Measurements from ENCODE around the gene MPZL3. TPM values are rescaled to one million over a fixed set of nuclear protein-coding genes. Genes with fewer than 3 reads are reported as not detected.

MPZL3 gene
- total RNA-seq, 1 donor from 2014 or later = 1.6 TPM

- H3K36me3 Mint-ChIP-seq (ENCODE audit: low read depth) = no peaks in the 10 kb centered on the region
- H3K27ac Mint-ChIP-seq (ENCODE audit: unreplicated experiment) = no peak overlapping the region
- no peak for TF ChIP-seq CTCF (IDR thresholded peaks at IDR 0.05)
- no peak overlapping the region for H3K4me3 Mint-ChIP-seq (ENCODE audit: unreplicated experiment)
- no peak for DNase-seq (ENCODE audit: low spot score)
- H3K4me1 Mint-ChIP-seq (ENCODE audit: low read depth) = peaks cover under 1% of the 10 kb centered on the region
- H3K9me3 Mint-ChIP-seq (ENCODE audit: low read depth) = no peaks in the 10 kb centered on the region
- H3K27me3 Mint-ChIP-seq (ENCODE audit: low read depth) = peaks cover 65% of the 10 kb centered on the region
Observed at GRCh38 chr11:118259138-118259537, 7.0 kb upstream of the MPZL3 start.

GRCh38 chr11:118258410-118258809 is 6.2 kb upstream of the MPZL3 start:
- H3K36me3 Mint-ChIP-seq (ENCODE audit: low read depth) = no peaks in the 10 kb centered on the region
- no peak overlapping the region for H3K4me3 Mint-ChIP-seq (ENCODE audit: unreplicated experiment)
- DNase-seq (ENCODE audit: low spot score) = no peak
- no peaks in the 10 kb centered on the region for H3K4me1 Mint-ChIP-seq (ENCODE audit: low read depth)
- H3K9me3 Mint-ChIP-seq (ENCODE audit: low read depth) = no peaks in the 10 kb centered on the region
- TF ChIP-seq CTCF (IDR thresholded peaks at IDR 0.05) = peak; percentile 39
- H3K27me3 Mint-ChIP-seq (ENCODE audit: low read depth) = peaks cover 59% of the 10 kb centered on the region
- no peak overlapping the region for H3K27ac Mint-ChIP-seq (ENCODE audit: unreplicated experiment)

GRCh38 chr11:118252688-118253087 is 523 bp upstream of the MPZL3 start:
- H3K36me3 Mint-ChIP-seq (ENCODE audit: low read depth) = peaks cover 5% of the 10 kb centered on the region
- peaks cover 11% of the 10 kb centered on the region for H3K4me1 Mint-ChIP-seq (ENCODE audit: low read depth)
- peaks cover 10% of the 10 kb centered on the region for H3K9me3 Mint-ChIP-seq (ENCODE audit: low read depth)
- DNase-seq (ENCODE audit: low spot score) = no peak
- TF ChIP-seq CTCF (IDR thresholded peaks at IDR 0.05) = no peak
- H3K4me3 Mint-ChIP-seq (ENCODE audit: unreplicated experiment) = peak overlapping the region; percentile 92
- H3K27me3 Mint-ChIP-seq (ENCODE audit: low read depth) = peaks cover 39% of the 10 kb centered on the region
- H3K27ac Mint-ChIP-seq (ENCODE audit: unreplicated experiment) = peak overlapping the region; percentile 79

GRCh38 chr11:118247041-118247440 is 5.1 kb downstream of the MPZL3 start:
- H3K9me3 Mint-ChIP-seq (ENCODE audit: low read depth) = peaks cover 4% of the 10 kb centered on the region
- no peak for TF ChIP-seq CTCF (IDR thresholded peaks at IDR 0.05)
- H3K4me3 Mint-ChIP-seq (ENCODE audit: unreplicated experiment) = no peak overlapping the region
- no peak for DNase-seq (ENCODE audit: low spot score)
- H3K27me3 Mint-ChIP-seq (ENCODE audit: low read depth) = peaks cover 52% of the 10 kb centered on the region
- peaks cover 5% of the 10 kb centered on the region for H3K4me1 Mint-ChIP-seq (ENCODE audit: low read depth)
- H3K27ac Mint-ChIP-seq (ENCODE audit: unreplicated experiment) = no peak overlapping the region
- H3K36me3 Mint-ChIP-seq (ENCODE audit: low read depth) = peaks cover 3% of the 10 kb centered on the region

GRCh38 chr11:118245936-118246562 is 6.1 kb downstream of the MPZL3 start:
- Mint-ChIP-seq H3K9me3 (ENCODE audit: low read depth) (no peaks in the 10 kb centered on the region), H3K4me1 (ENCODE audit: low read depth) (peaks cover 6% of the 10 kb centered on the region), H3K27me3 (ENCODE audit: low read depth) (peaks cover 58% of the 10 kb centered on the region), H3K36me3 (ENCODE audit: low read depth) (peaks cover 3% of the 10 kb centered on the region), H3K27ac (ENCODE audit: unreplicated experiment) (no peak overlapping the region), H3K4me3 (ENCODE audit: unreplicated experiment) (no peak overlapping the region)
- no peak for DNase-seq (ENCODE audit: low spot score)
- TF ChIP-seq CTCF (IDR thresholded peaks at IDR 0.05) = no peak
